WI38 (cell line): Measurements from ENCODE around the gene BCL2L1.

Experiments used
- H3K4me3 ChIP-seq: 2 replicates; pipeline ENCODE4 v1.5.1; 2011; ENCODE audit warnings: low read depth, mild to moderate bottlenecking, control low read depth, low read length
- TF ChIP-seq, protein P1 (sequence below): IDR thresholded peaks from 2 replicates; pipeline ENCODE4 v1.5.1; 2012; ENCODE audit warnings: low read depth, mild to moderate bottlenecking, control low read depth, low read length

BCL2L1 gene

DNA sequence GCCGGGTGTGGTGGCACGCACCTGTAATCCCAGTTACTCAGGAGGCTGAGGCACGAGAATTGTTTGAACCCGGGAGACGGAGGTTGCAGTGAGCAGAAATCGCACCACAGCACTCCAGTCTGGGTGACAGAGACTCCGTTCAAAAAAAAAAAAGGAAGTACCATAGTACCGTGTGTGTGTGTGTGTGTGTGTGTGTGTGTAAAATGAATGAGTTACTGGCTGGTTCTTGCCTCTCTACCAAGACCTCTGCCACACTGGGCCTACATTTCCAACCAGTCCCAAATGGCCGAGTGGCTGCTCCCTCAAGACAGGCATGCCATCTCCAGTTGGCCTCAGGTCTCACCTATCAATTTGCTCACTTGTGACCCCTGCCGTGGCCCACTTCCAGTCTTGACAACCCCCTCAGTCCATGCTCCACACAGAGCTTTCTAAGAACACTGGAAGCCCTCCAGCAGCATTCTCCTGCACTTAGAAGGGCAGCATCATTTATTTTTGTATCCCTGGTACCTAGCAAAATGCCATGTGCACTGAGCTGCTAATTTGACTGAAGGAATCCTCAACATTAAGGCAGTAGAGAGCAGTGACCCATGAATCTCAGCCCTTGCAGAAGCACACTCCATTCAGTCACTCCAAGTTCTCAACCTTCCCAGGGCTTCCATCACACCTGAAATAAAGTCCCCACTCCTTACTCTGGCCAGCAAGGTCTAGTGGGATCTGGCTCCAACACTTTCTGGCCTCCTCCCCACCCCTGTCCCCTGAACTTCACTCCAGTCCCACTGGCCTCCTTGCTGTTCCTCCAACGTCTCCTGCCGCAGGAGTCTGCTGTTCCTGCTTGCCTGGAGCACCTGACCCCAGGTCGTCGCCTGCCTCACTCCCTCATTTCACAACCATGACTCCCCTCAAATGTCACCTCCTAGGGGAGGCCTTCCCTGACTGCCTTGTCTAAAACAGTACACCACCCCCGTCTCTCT lies 55.1 kb downstream of the BCL2L1 start:
- TF ChIP-seq, protein P1, sequence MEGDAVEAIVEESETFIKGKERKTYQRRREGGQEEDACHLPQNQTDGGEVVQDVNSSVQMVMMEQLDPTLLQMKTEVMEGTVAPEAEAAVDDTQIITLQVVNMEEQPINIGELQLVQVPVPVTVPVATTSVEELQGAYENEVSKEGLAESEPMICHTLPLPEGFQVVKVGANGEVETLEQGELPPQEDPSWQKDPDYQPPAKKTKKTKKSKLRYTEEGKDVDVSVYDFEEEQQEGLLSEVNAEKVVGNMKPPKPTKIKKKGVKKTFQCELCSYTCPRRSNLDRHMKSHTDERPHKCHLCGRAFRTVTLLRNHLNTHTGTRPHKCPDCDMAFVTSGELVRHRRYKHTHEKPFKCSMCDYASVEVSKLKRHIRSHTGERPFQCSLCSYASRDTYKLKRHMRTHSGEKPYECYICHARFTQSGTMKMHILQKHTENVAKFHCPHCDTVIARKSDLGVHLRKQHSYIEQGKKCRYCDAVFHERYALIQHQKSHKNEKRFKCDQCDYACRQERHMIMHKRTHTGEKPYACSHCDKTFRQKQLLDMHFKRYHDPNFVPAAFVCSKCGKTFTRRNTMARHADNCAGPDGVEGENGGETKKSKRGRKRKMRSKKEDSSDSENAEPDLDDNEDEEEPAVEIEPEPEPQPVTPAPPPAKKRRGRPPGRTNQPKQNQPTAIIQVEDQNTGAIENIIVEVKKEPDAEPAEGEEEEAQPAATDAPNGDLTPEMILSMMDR: no peak
- no peak overlapping the region for H3K4me3 ChIP-seq

GRCh38 chr20:31666258-31667042 lies 56.2 kb downstream of the BCL2L1 start:
- TF ChIP-seq, protein P1: no peak
- no peak overlapping the region for H3K4me3 ChIP-seq

- no peak overlapping the region for H3K4me3 ChIP-seq
- TF ChIP-seq, protein P1: no peak
Measured at GRCh38 chr20:31665753-31666152, 56.9 kb downstream of the BCL2L1 start.

DNA sequence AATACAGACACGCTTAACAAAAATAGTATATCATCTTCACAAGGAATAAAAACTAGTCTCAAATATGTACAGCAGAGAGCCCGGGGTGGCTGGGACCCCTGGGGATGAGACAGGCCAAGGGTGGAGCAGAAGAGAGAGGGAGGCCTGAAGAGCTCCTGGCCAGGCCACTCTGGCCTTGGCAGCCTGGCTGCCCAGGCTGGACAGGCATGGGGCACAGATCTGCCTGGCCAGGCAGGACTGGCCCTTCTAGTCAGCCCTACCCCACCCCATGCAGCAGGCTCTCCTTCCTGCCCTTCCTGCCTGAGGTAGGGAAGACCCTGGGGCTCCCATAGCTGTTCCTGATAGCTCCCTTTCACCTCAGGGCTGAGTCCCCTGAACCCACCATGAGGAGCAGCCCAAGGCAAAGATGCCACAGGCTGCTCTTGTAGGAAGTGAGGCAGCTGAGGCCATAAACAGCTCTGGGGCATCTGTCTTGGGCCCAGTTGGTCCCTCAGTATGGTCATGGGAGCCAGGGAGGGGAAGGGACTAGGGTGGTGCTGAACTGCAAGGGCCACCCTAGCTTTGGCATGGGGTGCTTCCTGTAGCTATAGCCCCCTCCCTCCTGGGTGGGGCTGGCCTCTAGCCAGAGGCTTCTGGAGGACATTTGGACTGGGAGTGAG lies 57.8 kb downstream of the BCL2L1 start:
- TF ChIP-seq, protein P1: no peak
- no peak overlapping the region for H3K4me3 ChIP-seq

DNA sequence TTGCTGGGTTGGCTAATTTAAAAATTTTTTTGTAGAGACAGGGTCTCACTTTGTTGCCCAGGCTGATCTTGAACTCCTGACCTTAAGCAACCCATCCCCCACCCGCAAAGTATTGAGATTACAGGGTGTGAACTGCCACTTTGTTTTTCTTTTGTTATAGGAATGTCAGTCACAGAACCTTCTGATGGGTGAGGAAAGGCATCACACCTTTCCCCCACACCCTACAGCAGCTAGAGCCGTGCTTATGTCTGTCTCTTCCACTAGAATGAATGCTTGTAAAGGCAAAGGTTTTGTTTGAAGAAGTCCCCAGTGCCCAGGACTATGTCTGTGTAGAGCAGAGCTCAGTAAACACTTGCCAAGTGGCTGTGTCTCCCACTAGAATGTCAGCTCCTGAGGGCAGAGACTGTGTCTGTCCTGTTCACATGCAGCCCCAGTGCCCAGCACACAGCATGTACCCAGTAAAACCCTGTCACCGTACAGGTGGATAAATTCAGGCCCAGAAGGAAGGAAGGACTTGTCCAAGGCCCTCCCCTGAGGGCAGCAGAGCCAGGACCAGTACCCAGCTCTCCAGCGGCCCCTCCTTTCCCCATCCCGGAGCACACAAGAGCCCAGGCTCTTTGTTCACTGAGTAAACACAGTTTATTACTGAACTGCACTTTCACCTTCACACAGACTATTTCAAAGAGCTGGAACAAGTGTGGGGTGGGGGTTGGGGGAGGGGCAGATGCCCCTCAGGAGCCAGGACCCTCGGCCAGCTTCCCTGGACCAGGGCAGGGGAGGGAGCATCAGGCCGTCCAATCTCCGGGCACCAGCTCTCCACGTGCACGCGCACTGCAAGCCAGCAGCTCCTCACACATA lies 58.6 kb downstream of the BCL2L1 start:
- H3K4me3 ChIP-seq: no peak overlapping the region
- TF ChIP-seq, protein P1: no peak

DNA sequence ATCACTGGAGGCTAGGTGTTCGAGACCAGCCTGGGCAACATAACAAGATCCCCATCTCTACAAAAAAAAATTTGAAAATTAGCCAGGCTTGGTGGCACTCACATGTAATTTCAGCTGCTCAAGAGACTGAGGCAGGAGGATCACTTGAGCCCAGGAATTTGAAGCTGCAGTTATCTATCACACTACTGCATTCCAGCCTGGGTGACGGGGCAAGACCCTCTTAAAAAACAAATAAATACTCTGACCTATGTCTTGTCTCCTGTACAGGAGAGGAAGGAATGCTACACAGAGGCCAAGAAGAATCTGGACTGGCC lies 59.2 kb downstream of the BCL2L1 start:
- H3K4me3 ChIP-seq: no peak overlapping the region
- TF ChIP-seq, protein P1: no peak
